Ishikawa (cell line): ENCODE data around the gene C13orf46.

Experiments
- CEBPB ChIP-seq: IDR thresholded peaks from 2 replicates; pipeline ENCODE4 v1.6.1; 2012
- CREB1 ChIP-seq: IDR thresholded peaks from 2 replicates; pipeline ENCODE4 v1.6.1; 2012; ENCODE audit warnings: low read depth
- EGR1 ChIP-seq: IDR thresholded peaks from 2 replicates; pipeline ENCODE4 v1.6.1; 2012
- EP300 ChIP-seq: IDR thresholded peaks from 2 replicates; pipeline ENCODE4 v1.6.1; 2012; ENCODE audit warnings: borderline replicate concordance
- FOXM1 ChIP-seq: IDR thresholded peaks from 2 replicates; pipeline ENCODE4 v1.6.1; 2012; ENCODE audit warnings: low read depth, borderline replicate concordance
- MAX ChIP-seq: IDR thresholded peaks from 2 replicates; pipeline ENCODE4 v1.6.1; 2012
- NFIC ChIP-seq: IDR thresholded peaks from 2 replicates; pipeline ENCODE4 v1.6.1; 2012
- RAD21 ChIP-seq: IDR thresholded peaks from 2 replicates; pipeline ENCODE4 v1.6.1; 2012; ENCODE audit warnings: low read depth
- TAF1 ChIP-seq: IDR thresholded peaks from 2 replicates; pipeline ENCODE4 v1.6.1; 2012; ENCODE audit warnings: low read depth, mild to moderate bottlenecking
- TCF12 ChIP-seq: IDR thresholded peaks from 2 replicates; pipeline ENCODE4 v1.6.1; 2012; ENCODE audit warnings: low read depth
- TEAD4 ChIP-seq: IDR thresholded peaks from 2 replicates; pipeline ENCODE4 v1.6.1; 2012
- YY1 ChIP-seq: IDR thresholded peaks from 2 replicates; pipeline ENCODE4 v1.6.1; 2012; ENCODE audit warnings: low read depth
- ZBTB7A ChIP-seq: IDR thresholded peaks from 2 replicates; pipeline ENCODE4 v1.6.1; 2012; ENCODE audit warnings: low read depth
- TF ChIP-seq, protein P1 (sequence below): IDR thresholded peaks from 2 replicates; pipeline ENCODE4 v1.6.1; 2012
- TF ChIP-seq, protein P2 (sequence below): IDR thresholded peaks from 2 replicates; pipeline ENCODE4 v1.6.1; 2012; ENCODE audit warnings: low read depth, mild to moderate bottlenecking

C13orf46 gene

GRCh38 chr13:113936166-113936965 is 37.5 kb downstream of the C13orf46 start:
- TF ChIP-seq, protein P1, sequence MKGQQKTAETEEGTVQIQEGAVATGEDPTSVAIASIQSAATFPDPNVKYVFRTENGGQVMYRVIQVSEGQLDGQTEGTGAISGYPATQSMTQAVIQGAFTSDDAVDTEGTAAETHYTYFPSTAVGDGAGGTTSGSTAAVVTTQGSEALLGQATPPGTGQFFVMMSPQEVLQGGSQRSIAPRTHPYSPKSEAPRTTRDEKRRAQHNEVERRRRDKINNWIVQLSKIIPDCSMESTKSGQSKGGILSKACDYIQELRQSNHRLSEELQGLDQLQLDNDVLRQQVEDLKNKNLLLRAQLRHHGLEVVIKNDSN = no peak
- TF ChIP-seq TEAD4 (no peak), TAF1 (no peak), TCF12 (no peak), MAX (no peak)

- no peak for TF ChIP-seq CREB1
- no peak for TF ChIP-seq CEBPB
- no peak for TF ChIP-seq MAX
- no peak for TF ChIP-seq TAF1
- TF ChIP-seq NFIC = no peak
- no peak for TF ChIP-seq EGR1
- TF ChIP-seq TCF12 = no peak
- no peak for TF ChIP-seq YY1
- TF ChIP-seq, protein P1 = no peak
- no peak for TF ChIP-seq RAD21
Observed at GRCh38 chr13:113935001-113935844, 38.7 kb downstream of the C13orf46 start.

- no peak for TF ChIP-seq FOXM1
Observed at GRCh38 chr13:113934576-113934975, 39.3 kb downstream of the C13orf46 start.

DNA sequence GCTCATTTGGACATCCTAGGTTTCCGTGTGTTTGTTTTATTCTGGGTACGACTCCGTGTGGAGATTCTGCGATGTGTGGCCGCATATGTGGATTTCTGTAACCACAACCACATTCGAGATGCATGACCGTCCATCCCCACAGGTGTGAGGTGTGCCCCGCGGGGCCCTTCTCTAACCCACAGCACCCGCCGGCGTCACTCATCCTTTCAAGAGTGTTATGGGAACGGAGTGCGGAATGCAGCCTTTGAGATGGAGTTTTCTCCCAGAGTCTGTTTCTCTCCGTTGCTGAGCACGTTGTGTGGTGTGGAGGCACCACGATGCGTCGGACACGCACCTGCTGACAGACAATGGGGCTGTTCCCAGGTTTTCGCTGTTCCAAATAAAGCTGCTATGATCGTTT is 40.0 kb downstream of the C13orf46 start:
- TF ChIP-seq CEBPB = no peak
- TF ChIP-seq ZBTB7A = no peak

DNA sequence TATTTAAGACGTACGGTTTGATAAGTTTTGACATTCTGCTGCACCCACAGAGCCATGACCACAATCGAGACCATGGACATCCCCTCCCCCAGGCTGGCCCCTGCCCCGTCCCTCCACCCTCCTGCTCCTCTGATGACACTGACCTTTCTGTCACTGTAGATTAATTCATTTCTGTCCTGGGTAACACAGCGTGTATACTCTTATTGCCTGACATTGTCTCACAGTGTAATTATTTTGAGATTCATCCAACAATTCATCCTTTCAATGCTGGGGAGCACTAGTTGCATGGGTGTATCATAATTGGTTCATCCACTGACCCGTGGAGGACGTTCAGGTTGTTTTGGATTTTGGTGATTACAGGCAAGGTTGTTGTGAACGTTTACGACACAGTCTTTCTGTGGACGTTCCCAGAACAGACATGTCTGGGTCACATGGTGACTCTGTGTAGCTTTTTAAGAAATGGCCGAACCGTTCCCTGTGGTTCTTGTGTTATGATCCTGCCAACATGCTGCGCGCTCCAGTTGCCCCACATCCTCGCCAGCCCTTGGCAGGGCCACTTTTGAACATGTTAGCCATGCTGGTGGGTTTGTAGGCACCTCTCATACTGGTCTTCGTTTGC is 41.9 kb downstream of the C13orf46 start:
- TF ChIP-seq YY1 (no peak), MAX (no peak), NFIC (no peak), TCF12 (no peak), EGR1 (no peak), EP300 (no peak), ZBTB7A (no peak), TEAD4 (no peak), CREB1 (no peak)
- TF ChIP-seq, protein P2, sequence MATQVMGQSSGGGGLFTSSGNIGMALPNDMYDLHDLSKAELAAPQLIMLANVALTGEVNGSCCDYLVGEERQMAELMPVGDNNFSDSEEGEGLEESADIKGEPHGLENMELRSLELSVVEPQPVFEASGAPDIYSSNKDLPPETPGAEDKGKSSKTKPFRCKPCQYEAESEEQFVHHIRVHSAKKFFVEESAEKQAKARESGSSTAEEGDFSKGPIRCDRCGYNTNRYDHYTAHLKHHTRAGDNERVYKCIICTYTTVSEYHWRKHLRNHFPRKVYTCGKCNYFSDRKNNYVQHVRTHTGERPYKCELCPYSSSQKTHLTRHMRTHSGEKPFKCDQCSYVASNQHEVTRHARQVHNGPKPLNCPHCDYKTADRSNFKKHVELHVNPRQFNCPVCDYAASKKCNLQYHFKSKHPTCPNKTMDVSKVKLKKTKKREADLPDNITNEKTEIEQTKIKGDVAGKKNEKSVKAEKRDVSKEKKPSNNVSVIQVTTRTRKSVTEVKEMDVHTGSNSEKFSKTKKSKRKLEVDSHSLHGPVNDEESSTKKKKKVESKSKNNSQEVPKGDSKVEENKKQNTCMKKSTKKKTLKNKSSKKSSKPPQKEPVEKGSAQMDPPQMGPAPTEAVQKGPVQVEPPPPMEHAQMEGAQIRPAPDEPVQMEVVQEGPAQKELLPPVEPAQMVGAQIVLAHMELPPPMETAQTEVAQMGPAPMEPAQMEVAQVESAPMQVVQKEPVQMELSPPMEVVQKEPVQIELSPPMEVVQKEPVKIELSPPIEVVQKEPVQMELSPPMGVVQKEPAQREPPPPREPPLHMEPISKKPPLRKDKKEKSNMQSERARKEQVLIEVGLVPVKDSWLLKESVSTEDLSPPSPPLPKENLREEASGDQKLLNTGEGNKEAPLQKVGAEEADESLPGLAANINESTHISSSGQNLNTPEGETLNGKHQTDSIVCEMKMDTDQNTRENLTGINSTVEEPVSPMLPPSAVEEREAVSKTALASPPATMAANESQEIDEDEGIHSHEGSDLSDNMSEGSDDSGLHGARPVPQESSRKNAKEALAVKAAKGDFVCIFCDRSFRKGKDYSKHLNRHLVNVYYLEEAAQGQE = no peak

GRCh38 chr13:113930671-113931637 is 42.9 kb downstream of the C13orf46 start:
- TF ChIP-seq ZBTB7A (no peak), EP300 (no peak), TCF12 (no peak), YY1 (no peak), CEBPB (no peak), TAF1 (no peak), TEAD4 (no peak), MAX (no peak), RAD21 (no peak)
- TF ChIP-seq, protein P1 = no peak
